Stomach smooth muscle (tissue), 2 donors: ENCODE results near the gene DHX16.
"Not testable (repeated sequence)": the region's sequence is repeated elsewhere in the genome, so short reads cannot be mapped to it uniquely, and the experiment has no call there.

Experiments
- H3K27ac ChIP-seq: one replicate; pipeline ENCODE4 v1.7.0; 2013; ENCODE audit warnings: mild to moderate bottlenecking, low read length, inconsistent platforms
- H3K27me3 ChIP-seq, 2 donors: one replicate each; pipeline ENCODE4 v1.7.0; 2013; ENCODE audit warnings: low read length in 2 of 2; ENCODE audit not compliant: insufficient read depth in 2 of 2, control insufficient read depth in 1 of 2
- H3K36me3 ChIP-seq, 2 donors: one replicate each; pipeline ENCODE4 v1.7.0; 2013; ENCODE audit warnings: low read length in 2 of 2; ENCODE audit not compliant: control insufficient read depth in 2 of 2, insufficient read depth in 2 of 2
- H3K4me1 ChIP-seq: one replicate; pipeline ENCODE4 v1.7.0; 2013; ENCODE audit warnings: low read length; ENCODE audit not compliant: control insufficient read depth, insufficient read depth
- H3K4me3 ChIP-seq, 2 donors: one replicate each; pipeline ENCODE4 v1.7.0; 2013; ENCODE audit warnings: low read length in 2 of 2
- H3K9ac ChIP-seq, 2 donors: one replicate each; pipeline ENCODE4 v1.7.0; 2013; ENCODE audit warnings: low read length in 2 of 2, mild to moderate bottlenecking in 1 of 2
- H3K9me3 ChIP-seq, 2 donors: one replicate each; pipeline ENCODE4 v1.7.0; 2013; ENCODE audit warnings: low read length in 2 of 2; ENCODE audit not compliant: control insufficient read depth in 2 of 2
- donor health status: healthy.
- donor health status: Pancreatic carcinoma.

Gene DHX16

DNA sequence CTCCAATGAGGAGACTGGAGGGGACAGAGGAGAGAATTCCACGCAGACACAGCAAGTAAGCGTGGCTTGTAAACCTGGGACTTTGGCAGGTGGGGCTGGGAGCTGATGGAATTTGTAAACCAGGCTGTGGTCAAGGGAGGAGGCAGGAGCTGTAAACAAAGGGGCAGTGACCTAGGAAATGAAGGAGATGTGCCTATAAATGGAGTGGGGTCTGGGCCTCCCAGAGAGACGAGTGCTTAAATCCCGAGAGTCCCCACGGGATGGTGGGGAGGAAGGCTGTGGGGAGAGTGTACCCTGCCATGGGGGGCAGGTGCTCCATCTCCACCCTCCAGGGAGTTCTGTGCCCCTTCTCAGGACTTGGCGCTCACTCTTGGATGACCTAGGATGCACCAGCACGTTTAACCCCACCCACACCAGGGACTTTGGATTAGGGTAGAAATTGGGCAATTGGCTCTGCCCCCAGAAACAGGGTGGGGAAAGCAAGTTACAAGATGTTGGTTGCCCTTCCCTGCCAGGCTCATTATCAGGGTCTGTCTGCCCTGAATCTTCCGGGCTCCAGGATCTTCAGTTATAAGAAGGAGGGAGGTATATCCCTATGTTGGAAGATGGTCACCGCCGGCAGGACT lies 4.0 kb upstream of the DHX16 start:
- Histone ChIP-seq H3K27ac (peak overlapping the region; percentile 6), H3K36me3 (peaks cover 24 to 34% of the 10 kb centered on the region in 2 donors), H3K9me3 (no peaks in the 10 kb centered on the region)

DNA sequence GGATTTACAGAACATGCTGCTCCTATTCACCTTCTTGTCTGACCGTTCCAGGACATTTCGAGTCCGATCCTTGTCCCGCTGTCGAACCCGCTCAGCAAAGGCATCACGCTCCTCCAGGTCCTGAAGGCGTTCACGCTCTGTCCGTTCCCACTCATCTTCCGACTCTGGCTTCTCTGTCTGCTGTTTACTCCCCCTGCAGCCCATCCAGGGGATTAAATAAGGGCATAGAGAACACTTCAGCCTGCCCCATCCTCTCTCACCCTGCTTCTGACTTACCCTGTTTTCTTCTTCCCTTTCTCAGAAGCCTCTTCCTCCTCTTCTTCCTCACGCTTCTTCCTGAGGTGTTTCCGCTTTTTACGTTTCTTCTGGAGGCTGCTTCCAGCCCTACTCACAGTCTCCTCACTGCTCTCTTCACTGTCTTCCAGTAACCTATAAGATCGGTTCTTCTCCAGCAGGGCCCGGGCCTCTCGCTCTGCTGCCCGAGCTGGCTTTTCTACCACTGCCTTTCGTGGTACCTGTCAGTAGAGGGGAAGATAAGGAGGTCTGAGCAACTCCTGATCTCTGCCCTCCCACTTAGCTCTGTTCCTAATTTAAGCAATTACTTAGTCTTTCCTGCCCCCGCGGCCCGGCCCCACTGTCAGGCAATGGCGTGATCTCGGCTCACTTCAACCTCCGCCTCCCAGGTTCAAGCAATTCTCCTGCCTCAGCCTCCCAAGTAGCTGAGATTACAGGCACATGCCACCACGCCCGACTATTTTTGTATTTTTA lies 1.9 kb downstream of the DHX16 start:
- Histone ChIP-seq H3K27ac (no peak overlapping the region), H3K9ac (no peak overlapping the region), H3K36me3 (peaks cover 18 to 27% of the 10 kb centered on the region in 2 donors), H3K9me3 (no peaks in the 10 kb centered on the region), H3K27me3 (no peaks in the 10 kb centered on the region), H3K4me3 (peak overlapping the region in 1 of 2 donors; percentile 15), H3K4me1 (peaks cover 14% of the 10 kb centered on the region)

More for the DNA sequence above, 4.0 kb upstream of the DHX16 start:
- Histone ChIP-seq H3K27me3 (no peaks in the 10 kb centered on the region), H3K4me1 (peaks cover 36% of the 10 kb centered on the region), H3K4me3 (no peak overlapping the region), H3K9ac (peak overlapping the region in 1 of 2 donors; percentile 36)

DNA sequence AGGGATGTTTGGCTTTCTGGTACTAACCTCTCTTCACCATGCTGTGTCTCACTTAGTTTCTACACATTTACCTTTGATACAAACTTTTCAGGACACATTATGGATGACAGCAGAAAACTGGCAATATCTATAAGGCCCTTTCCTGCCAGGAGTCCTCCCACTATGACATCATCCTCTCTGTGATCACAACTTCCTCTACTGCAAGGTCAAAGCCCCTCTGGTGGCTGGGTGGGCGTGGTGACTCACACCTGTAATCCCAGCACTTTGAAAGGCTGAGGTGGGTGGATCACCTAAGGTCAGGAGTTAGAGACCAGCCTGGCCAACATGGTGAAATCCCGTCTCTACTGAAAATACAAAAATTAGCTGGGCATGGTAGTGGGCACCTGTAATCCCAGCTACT lies 6.5 kb downstream of the DHX16 start:
- not testable (repeated sequence) for H3K4me3 ChIP-seq, H3K27me3 ChIP-seq, H3K27ac ChIP-seq, H3K9ac ChIP-seq, H3K9me3 ChIP-seq, H3K4me1 ChIP-seq
- peaks cover 54 to 59% of the 10 kb centered on the region in 2 donors for H3K36me3 ChIP-seq

DNA sequence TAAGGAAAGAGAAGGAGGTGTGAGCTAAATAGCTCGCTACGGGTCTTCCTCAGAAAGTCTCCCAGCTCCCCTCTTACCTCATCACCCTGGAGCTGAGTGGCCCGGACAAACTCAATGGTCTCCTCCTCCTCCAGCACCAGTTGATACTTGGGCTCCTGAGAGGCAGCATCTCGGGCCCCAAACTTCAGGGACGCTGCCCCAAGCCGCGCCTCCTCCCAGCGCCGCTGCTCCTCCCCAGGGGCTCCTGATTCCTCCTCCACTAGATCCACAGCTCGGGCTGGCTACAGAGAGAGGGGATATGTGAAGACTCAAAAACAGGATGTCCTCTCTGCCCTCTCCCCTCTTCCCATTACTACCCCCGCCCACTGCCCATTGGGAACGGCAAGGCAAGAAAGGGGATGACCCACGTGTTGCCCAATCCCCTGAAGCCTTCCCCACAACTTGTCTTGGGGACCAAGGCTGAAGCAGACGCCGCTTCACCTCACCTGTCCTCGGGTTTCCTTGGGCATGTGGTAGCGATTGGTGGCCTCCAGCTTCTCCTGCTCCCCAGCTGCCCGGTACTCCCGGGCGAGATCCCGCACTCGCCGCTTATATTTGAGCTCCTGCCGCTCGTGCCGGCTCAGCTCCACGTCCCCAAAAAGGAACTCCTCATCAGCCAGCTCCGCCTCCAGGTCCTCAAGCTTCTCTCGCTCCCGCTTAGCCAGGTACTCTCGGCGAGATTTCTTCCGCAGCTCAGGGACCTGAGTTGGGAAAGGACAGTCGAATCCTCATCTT lies 7.6 kb downstream of the DHX16 start:
- H3K4me1 ChIP-seq = no peaks in the 10 kb centered on the region
- H3K36me3 ChIP-seq = peaks cover 48 to 49% of the 10 kb centered on the region in 2 donors

DNA sequence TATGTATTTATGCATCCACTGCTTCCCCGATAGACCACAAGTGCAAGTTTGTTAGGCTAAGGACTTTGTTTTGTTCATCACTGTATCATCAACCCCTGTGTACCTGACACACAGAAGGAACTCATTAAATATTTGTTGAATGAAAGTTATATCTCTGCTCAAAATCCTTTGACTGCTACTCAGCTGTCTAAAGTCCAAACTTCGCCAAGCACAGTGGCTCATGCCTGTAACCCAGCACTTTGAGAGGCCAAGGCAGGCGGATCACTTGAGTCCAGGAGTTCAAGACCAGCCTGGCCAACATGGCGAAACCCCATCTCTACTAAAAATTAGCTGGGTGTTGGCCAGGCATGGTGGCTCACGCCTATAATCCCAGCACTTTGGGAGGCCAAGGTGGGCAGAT lies 14.9 kb downstream of the DHX16 start:
- not testable (repeated sequence) for H3K9ac ChIP-seq, H3K9me3 ChIP-seq, H3K27me3 ChIP-seq, H3K27ac ChIP-seq, H3K4me1 ChIP-seq, H3K4me3 ChIP-seq
- peaks cover 79 to 85% of the 10 kb centered on the region in 2 donors for H3K36me3 ChIP-seq

More for the DNA sequence above, 7.6 kb downstream of the DHX16 start:
- Histone ChIP-seq H3K9ac (no peak overlapping the region), H3K27ac (no peak overlapping the region), H3K9me3 (no peaks in the 10 kb centered on the region), H3K4me3 (no peak overlapping the region), H3K27me3 (no peaks in the 10 kb centered on the region)

DNA sequence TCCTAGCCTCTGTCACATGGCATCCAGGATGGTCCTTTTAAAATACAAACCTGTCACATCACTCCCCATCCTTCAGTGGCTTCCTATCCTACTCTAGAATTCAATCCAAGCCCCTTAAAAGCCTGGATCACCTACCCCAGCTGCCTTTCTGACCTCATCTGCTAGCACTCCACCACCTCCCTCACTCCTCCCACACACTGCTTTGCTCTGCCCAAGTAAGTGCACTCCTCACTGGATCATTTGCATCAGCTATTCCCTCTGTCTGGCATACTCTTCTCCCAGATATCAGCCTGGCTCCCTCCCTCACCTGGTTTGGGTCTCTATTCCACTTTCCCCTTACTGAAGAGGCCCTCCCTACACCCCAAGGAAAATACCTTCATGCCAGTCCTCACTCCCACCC lies 15.4 kb downstream of the DHX16 start:
- H3K27ac ChIP-seq = no peak overlapping the region
- no peak overlapping the region for H3K4me3 ChIP-seq

DNA sequence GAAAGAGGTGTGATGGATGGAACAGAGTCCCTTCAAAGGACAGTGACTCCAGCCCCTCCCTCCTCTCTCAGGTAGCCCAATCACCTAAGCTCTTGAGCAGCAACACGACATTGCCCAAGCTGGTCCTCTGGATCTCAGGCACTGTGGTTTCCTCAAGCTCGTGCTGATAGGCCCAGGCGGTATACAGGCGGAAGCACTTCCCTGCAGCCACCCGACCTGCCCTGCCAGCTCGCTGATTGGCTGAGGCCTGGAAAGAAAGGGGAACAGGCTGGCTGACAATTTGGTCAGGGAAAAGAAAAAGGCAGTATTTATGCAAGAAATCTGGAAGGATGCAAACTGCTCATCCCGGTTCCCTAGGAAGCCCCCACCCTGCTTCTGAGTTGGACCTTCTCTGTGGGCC lies 16.3 kb downstream of the DHX16 start:
- peaks cover 76 to 84% of the 10 kb centered on the region in 2 donors for H3K36me3 ChIP-seq
- no peaks in the 10 kb centered on the region for H3K9me3 ChIP-seq
- H3K9ac ChIP-seq = no peak overlapping the region
- no peaks in the 10 kb centered on the region for H3K27me3 ChIP-seq
- H3K4me1 ChIP-seq = no peaks in the 10 kb centered on the region
- H3K4me3 ChIP-seq = no peak overlapping the region
- H3K27ac ChIP-seq = no peak overlapping the region

More for the DNA sequence above, 15.4 kb downstream of the DHX16 start:
- Histone ChIP-seq H3K9ac (no peak overlapping the region), H3K9me3 (no peaks in the 10 kb centered on the region), H3K27me3 (no peaks in the 10 kb centered on the region), H3K4me1 (no peaks in the 10 kb centered on the region), H3K36me3 (peaks cover 78 to 85% of the 10 kb centered on the region in 2 donors)

DNA sequence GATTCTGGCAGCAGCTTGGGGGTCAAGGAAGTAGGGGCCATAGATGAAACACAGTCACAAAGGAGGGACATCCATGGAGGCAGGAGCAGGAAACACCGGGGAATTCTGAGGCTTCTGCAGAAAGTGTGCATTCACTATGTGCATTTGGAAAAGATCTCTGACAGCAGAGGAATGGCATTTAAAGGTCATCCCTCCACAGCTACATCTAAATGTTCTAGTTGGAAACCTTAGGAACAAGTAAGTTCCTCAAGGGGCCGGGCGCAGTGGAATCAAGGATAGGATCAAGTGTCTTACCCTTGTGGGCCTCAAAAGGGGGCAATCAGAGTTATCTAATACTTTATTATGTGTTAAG lies 17.1 kb downstream of the DHX16 start:
- no peak overlapping the region for H3K9ac ChIP-seq
- no peak overlapping the region for H3K27ac ChIP-seq
- no peaks in the 10 kb centered on the region for H3K9me3 ChIP-seq
- H3K36me3 ChIP-seq = peaks cover 77 to 88% of the 10 kb centered on the region in 2 donors
- no peaks in the 10 kb centered on the region for H3K27me3 ChIP-seq
- H3K4me1 ChIP-seq = no peaks in the 10 kb centered on the region
- H3K4me3 ChIP-seq = no peak overlapping the region

DNA sequence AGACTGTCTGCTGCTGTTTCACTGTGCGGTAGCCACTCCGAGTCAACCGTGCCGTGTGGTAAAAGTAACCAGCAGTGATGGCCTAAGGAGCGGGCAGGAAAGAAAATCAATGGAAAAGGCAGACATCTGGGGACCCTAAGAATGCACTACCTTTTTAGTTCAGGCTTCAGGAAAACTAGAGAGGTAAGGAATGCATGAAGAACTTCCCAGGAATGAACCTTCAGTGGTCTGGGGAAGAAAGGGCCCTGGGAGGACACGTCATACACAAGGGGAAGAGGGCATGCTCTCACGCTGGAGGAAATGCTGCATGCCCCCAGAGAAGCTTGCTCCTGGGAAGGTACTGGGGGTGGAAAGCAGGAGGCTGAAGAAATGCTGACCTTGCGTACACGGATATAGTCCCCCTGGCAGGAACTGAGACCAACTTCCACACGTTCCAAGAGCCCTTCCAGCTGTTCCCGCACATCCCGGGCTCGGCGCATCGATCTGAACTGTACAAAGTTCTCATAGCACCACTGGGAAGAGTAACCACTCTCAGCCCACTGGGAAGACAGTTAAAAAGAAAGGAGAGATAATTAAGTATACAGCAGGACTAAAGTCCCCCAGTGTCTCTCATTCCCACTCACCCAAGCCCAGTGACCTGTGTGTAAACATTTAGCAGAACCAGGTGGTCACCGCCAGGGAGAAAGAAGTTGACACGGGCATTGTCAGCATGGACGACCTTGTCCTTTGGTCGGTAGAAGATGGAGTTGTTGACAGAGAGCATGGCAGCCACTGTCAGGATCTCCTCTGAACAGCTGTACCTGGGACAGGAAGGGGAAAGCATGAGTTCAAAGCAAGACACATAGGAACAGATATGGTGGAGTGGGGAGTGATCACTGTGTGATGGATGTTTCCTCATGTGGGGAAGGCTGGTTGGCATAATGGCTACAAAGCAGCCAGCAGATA lies 17.7 kb downstream of the DHX16 start:
- Histone ChIP-seq H3K27me3 (no peaks in the 10 kb centered on the region), H3K9ac (no peak overlapping the region), H3K9me3 (no peaks in the 10 kb centered on the region), H3K4me3 (no peak overlapping the region), H3K4me1 (no peaks in the 10 kb centered on the region), H3K27ac (no peak overlapping the region), H3K36me3 (peaks cover 75 to 85% of the 10 kb centered on the region in 2 donors)

DNA sequence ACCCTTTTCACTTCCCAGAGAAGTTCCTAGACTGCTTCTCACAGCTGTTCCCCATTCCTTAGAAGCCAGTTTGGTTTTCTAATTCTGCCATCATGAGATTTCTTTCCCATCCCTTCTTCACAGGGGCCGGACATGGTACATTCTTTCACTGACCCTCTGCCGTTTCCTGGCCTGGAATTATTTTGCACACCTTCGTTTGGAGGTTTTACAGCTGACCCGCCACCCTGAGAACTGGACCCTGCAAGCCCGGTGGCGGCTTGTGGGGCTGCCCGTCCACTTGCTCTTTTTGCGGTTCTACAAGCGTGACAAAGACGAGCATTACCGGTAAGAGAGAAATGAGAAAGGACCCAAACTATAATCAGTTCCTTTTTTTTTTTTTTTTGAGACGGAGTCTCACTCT lies 21.7 kb downstream of the DHX16 start:
- Histone ChIP-seq H3K4me3 (no peak overlapping the region), H3K27ac (no peak overlapping the region), H3K36me3 (peaks cover 46 to 56% of the 10 kb centered on the region in 2 donors), H3K4me1 (peaks cover 12% of the 10 kb centered on the region), H3K9ac (no peak overlapping the region), H3K9me3 (no peaks in the 10 kb centered on the region), H3K27me3 (no peaks in the 10 kb centered on the region)
